GM18498 (cell line): ENCODE data around the gene CAMSAP3.
"Not testable (repeated sequence)": the region's sequence is repeated elsewhere in the genome, so short reads cannot be mapped to it uniquely, and the experiment has no call there.

Experiments used
- ATAC-seq: cut with Tn5 transposase; IDR thresholded peaks from one replicate; pipeline ENCODE4 v1.9.1; 2021; ENCODE audit warnings: mild to moderate bottlenecking, moderate library complexity; ENCODE audit not compliant: unreplicated experiment

CAMSAP3 gene

GRCh38 chr19:7570761-7571160, 24.9 kb upstream of the CAMSAP3 start:
- ATAC-seq, result no peak

- no peak for ATAC-seq
These were observed 20.1 kb upstream of the CAMSAP3 start for GRCh38 chr19:7575434-7576040.

GRCh38 chr19:7577422-7577821, 18.2 kb upstream of the CAMSAP3 start:
- not testable (repeated sequence) for ATAC-seq

- ATAC-seq, result no peak
These were observed 17.5 kb upstream of the CAMSAP3 start for GRCh38 chr19:7578127-7578526.

GRCh38 chr19:7579182-7579581, 16.5 kb upstream of the CAMSAP3 start:
- no peak for ATAC-seq

GRCh38 chr19:7582446-7582845, 13.2 kb upstream of the CAMSAP3 start:
- no peak for ATAC-seq

- ATAC-seq, result no peak
These were observed 5.8 kb upstream of the CAMSAP3 start for GRCh38 chr19:7589822-7590221.

GRCh38 chr19:7590256-7590655, 5.4 kb upstream of the CAMSAP3 start:
- no peak for ATAC-seq

- no peak for ATAC-seq
These were observed 711 bp downstream of the CAMSAP3 start for GRCh38 chr19:7596211-7596937.

GRCh38 chr19:7597689-7598088, 2.0 kb downstream of the CAMSAP3 start:
- no peak for ATAC-seq

GRCh38 chr19:7598180-7598579, 2.5 kb downstream of the CAMSAP3 start:
- no peak for ATAC-seq

GRCh38 chr19:7600721-7601120, 5.1 kb downstream of the CAMSAP3 start:
- ATAC-seq, result no peak

GRCh38 chr19:7602240-7602934, 6.7 kb downstream of the CAMSAP3 start:
- ATAC-seq, result no peak

- no peak for ATAC-seq
These were observed 7.4 kb downstream of the CAMSAP3 start for GRCh38 chr19:7602935-7603497.

GRCh38 chr19:7603919-7604318, 8.3 kb downstream of the CAMSAP3 start:
- no peak for ATAC-seq

GRCh38 chr19:7605490-7606222, 10.0 kb downstream of the CAMSAP3 start:
- no peak for ATAC-seq

GRCh38 chr19:7606289-7606688, 10.6 kb downstream of the CAMSAP3 start:
- no peak for ATAC-seq

GRCh38 chr19:7607212-7607873, 11.7 kb downstream of the CAMSAP3 start:
- ATAC-seq, result no peak

GRCh38 chr19:7607874-7608560, 12.4 kb downstream of the CAMSAP3 start:
- ATAC-seq, result no peak
